RPMI8226 (cell line): ENCODE data around the gene ANGEL2.
"Not testable (repeated sequence)": the region's sequence is repeated elsewhere in the genome, so short reads cannot be mapped to it uniquely, and the experiment has no call there.

Experiments used
- DNase-seq: peaks from one replicate; pipeline ENCODE4 v3.0.0-alpha.2; 2015

The ANGEL2 gene

DNA sequence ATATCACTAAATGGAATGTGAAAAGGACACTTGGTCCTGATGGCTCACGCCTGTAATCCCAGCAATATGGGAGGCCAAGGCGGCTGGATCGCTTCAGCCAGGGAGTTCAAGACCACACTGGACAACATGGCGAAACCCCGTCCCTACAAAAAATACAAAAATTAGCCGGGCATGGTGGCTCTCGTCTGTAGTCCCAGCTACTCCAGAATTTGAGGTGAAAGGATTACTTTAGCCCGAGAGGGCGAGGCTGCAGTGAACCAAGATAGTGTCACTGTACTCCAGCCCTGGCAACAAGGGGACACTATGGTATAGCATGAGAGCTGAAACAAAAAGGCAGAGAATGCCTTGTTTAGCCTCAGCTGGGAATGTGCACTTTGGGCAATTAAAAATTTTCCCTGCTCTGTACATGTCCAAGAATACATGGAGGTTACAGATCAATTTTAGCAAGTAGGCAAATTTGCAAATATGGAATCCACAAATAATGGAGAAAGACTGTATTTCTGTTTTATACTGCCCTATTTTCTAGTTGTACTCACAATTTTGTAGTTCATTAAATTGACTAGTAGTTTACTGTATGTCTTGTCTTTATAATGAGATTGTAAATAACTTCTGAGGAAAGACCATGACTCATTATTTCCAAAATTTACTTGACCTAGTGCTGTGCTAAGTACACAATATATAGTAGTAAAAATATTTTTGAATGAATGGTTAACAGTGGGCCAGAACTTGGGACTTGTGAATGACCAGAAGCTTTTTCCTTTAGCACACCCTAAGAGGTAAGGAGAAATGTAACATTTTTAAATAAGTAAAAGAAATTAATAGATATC is 2.0 kb upstream of the ANGEL2 start:
- no peak for DNase-seq

DNA sequence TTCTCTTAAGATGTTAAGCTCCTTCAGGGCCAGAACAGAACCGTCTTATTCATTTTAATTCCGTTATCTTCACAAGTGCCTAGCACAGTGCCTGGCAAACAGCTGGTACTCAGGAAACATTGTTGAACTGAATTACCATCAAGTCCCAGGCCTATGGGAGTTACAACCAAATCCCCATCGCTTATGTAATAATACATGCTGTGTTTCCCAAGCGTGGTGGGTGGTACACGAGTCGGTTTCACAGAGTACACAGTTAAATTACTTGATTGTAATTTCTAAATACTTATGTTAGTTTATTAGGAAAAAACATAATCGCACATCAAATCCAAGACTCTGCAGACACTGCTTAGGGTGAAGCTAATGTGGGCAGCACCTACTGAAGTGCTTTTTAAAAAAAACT is 1.0 kb downstream of the ANGEL2 start:
- DNase-seq: no peak

DNA sequence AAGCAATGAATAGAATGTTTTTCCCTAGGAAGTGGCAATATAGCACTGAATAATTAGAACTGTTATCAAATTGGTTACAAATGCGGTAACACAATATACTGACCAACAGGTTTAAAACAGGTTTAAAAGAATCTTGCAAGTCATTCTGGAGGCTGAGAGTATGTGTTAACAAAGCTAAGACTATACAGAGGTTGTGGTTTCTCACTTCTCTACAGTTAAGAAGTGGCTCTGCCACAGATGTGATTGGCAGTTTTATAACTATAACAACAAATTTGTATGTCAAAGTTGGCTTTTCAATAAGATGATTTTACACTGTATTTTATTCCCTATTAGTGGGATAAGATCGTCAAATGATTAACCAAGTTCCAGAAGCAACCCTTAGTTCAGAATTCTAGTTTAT is 7.1 kb downstream of the ANGEL2 start:
- no peak for DNase-seq

DNA sequence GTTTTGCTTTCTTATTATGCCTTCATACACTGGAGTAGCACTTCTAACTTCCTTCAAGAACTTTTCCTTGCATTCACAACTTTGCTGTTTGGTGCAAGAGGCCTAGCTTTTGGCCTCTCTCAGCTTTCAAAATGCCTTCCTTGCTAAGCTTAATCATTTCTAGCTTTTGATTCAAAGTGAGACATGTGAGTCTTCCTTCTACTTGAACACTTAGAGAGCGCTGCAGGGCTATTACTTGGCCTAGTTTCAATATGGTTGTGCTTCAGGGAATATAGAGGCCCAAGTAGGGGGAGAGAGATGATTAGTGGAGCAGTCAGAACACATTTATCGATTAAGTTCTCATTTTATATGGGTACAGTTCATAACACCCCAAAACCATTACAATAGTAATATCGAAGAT is 12.4 kb downstream of the ANGEL2 start:
- DNase-seq: no peak

DNA sequence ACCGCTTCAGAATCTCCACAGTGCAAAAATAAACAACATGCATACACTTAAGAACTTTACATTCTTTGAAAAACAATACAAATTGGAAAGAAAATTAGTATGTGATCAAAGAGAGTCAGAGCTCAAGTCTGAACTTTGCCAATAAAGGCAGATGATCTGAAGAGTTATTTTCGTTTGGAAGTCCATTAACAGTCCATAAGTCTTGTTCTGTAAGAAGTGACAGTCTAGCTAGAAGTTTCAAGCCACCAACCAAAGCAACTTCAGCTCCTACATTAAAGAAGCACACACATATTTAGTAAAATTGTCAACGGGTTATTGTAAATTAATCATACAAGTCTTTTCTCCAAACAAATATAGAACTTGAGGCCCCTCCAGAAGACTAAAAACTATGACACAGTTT is 20.7 kb downstream of the ANGEL2 start:
- no peak for DNase-seq

DNA sequence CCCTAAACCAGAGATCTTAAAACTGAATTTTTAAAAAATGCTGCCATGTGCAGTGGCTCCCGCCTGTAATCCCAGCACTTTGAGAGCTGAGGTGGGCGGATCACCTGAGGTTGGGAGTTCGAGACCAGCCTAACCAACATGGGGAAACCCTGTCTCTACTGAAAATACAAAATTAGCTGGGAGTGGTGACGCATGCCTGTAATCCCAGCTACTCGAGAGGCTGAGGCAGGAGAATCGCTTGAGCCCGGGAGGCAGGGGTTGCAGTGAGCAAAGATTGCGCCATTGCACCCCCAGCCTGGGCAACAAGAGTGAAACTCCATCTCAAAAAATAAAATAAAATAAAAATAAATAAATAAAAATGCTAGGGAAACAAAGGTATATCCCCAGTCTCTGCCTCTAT is 21.7 kb downstream of the ANGEL2 start:
- DNase-seq: not testable (repeated sequence)

DNA sequence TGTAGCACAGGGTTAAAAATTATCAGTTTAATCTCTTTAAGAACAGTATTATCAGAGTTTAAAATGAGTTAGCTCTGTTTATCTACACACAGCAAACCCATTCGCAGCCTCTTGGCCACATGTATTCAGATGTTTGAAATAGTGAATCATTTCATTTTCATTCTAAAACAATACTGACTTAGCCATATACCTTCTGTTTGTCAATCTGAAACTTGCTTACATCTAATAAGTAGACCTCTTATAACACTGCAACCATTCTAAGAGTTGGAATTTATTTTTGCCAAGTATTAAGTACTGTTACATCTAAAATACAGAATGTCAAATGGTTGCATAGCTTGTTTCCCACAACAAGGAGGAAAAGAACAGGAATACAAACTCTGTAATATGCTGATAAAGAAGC is 25.4 kb downstream of the ANGEL2 start:
- no peak for DNase-seq

DNA sequence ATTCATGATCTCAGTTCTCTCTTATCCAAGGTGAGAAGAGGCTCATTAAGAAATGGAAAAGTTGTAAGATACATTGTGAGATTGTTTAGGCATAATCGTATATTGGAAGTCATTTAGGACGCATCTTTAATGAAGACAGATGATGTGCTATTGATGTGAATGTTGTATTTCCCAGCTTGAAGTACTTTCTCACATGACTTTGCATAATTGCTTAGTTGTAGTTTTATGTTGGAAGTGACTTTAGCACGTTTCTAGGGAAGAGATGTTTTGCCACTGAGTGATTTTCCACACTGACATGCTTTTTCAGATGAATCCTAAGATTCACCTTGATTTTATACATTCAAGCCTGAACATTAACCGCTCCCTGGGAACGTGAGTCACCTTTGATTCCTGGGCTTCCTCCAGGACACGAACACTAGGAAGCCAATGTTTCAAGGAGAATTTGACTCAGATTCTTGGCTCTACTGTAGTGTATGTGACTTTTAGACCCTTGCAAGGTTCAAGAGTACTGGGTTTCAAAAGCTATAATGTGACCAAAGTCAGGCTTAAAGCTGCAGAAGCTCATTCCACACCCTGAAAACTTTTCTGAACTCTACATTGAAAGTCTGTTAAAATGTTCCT is 27.9 kb downstream of the ANGEL2 start:
- DNase-seq: no peak

DNA sequence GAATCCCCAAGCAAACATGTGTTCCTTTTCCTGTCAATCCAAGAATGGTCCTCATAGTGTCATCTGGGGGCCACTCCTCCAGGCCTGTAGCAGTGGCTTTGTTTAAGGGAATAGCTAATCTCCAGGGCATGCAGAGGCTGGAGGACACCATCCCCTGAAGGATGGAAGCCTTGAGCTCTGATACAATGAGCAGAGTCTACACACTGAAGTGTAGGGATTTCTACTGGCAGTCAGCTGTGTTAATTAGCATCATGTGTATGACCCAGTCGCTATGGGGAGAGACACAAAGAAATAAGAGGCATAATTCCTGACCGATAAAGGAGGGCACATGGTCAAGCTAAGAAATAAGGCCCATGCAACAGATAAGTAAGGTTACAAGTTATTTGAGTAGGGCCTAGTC is 29.1 kb downstream of the ANGEL2 start:
- DNase-seq: no peak

DNA sequence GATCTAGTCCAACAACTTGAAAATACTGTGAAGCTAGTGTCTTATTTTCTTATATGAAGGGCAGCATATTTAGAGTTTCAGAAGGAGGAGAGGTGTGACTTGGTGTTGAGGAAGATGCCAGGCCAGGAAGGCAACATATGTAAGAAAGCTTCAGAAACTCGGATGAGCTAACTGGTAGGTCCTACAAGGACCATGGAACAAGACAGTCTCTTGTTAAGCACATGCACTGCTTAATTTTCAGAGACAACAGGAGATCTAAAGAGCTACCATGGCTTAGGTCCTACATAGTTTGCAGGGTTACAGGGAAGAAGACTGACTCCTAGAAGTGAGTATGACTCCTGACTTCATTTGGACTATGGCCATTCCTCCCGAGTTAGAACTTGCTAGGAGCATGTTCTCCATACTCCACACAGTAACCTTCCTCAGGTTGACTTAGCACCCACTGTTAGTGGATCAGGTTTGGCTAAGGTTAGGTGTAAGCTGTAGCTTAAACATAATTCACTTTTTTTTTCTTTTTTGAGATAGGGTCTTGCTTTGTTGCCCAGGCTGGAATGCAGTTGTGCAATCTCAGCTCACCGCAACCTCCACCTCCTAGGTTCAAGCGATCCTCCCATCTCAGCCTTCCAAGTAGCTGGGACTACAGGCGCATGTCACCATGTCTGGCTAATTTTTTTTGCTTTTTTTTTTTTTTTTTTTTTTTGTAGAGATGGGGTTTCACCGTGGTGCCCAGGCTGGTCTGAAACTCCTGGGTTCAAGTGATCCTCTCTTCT is 31.0 kb downstream of the ANGEL2 start:
- no peak for DNase-seq

DNA sequence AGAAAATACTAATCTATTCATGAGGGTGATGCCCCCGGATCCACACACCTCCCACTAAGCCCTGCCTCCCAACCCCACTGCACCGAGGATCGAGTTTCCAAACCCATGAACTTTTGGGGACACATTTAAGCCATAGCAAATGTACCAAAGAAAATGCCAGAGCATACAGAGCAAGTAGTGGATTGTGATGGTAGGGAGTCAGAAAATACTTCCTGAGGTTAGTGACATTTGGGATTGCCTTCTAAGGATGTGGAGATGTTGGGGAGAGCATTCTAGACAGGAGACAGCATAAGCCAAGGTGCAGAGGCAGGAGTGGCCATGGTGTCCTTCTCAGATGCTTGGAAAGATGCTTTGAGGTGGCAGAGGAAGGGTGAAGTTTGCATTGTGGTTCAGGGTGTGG is 32.2 kb downstream of the ANGEL2 start:
- no peak for DNase-seq

DNA sequence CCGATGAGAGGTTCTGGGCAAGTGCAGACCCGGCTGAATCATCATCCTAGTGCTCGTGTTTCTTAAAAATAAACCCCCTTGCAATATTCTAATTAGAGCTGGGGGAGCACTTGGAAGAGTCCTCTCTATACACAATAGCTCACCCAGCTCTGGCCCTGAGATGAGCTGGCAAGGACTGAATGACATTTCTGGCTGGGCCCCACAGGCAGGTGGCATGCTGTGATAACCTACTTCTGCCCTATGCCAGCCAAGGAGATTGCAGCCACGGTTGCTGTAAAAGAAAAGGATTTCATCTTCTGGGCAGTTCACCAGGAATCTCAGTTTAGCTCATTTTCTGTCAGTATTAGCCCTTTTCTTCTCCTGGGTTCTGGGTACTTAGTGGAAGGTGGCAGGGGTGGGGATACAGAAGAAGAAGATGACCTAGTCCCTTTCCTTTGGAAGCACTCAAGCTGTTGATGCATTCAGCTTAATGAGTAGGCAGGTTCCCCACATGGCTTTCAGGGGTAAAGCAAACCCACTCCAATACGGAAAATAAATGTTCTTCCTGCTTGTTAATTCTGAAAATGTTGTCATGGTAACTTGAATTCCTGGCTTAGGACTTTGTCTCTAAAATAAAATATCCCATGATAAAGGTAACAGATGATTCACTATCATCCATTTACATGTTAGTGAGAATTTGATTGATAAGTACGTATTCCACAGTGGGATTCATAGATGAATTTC is 33.1 kb downstream of the ANGEL2 start:
- DNase-seq: no peak

DNA sequence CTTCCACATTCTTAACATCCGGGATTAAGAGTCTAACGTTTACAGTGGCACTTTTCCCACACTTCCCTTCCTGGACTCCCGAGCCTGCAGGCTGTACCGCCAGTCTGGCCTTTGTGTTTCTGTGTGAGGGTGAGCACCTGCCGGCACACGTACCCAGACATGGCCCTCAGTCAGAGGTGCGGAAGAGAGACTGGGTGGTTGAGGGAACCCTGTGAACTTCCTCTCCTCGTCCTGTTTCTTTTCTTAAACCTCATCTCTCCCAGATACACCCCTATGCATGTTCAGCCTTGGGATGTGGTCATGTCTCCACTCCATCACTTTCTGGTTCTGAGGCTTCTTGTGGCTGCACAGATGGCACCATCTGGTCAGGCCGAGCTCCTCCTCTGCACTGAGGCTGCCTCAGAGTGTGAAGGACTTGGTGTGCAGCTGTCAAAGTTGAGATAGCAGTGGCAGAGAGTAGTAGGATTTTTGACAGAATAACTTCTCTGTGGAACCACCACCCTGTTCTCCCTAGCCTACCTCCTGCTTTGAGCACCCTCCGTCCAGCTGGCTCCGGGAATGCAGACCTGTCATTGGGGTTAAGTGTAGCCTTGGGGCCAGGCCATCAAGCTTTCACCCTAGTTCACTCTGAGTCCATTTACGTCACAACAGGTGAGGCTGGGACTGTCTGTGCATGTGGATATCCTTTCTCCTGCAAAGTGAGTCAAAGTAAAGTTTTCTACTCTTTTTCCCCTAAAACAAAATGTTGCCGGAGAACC is 33.9 kb downstream of the ANGEL2 start:
- no peak for DNase-seq

DNA sequence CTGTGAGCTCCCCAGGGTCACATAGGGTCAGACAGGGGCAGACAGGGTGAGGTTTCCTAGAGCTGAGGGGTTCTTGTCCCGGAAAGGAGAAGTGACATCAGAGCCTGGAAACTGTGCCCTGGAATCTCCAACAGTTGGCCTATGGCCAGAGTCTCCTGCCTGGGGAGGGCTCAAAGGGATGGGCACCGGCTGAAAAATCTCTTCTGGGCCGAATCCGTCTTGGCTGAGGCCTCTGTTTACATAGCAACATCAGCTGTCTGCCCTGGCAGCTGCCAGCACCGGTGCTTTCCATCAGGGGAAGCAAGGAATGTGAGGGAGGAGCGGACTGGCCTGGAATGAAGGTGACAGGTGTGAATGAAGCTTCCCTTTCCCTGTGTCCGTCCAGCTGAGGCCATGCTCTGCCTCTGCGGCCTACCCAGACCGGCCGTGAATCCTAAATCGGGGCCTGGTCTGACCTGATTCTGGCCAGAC is 34.6 kb downstream of the ANGEL2 start:
- no peak for DNase-seq

DNA sequence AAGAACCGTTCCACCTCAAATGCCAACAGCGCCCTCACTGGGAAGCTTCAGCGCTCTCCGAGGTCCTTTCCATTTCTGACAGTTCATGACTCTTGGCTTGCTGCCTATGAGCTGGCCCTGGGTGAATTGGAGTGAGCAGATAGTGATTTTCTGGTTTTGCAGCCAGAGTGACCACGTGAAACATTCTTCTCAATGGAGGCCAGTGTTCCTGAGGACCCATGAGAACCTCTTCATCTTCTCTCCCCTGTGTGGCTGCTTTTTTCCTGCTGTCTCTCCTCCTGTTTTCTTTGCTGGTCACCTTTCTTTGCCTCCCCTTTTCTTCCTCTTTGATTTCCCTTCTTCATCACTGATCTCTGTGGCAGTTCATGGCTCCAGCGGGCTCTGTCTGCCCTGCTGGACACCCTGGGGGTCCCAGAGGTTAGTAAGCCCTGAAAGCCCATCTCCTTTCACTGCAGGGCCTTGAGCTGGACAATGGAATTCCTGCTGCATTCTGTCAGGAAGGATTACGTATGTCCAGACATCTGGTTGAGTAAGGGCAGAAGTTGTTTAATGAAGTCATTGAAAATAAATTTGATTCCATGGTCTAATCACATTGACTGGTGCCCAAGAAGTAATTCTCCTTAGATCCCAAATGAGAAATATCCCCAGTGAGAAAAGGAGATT is 35.4 kb downstream of the ANGEL2 start:
- no peak for DNase-seq

DNA sequence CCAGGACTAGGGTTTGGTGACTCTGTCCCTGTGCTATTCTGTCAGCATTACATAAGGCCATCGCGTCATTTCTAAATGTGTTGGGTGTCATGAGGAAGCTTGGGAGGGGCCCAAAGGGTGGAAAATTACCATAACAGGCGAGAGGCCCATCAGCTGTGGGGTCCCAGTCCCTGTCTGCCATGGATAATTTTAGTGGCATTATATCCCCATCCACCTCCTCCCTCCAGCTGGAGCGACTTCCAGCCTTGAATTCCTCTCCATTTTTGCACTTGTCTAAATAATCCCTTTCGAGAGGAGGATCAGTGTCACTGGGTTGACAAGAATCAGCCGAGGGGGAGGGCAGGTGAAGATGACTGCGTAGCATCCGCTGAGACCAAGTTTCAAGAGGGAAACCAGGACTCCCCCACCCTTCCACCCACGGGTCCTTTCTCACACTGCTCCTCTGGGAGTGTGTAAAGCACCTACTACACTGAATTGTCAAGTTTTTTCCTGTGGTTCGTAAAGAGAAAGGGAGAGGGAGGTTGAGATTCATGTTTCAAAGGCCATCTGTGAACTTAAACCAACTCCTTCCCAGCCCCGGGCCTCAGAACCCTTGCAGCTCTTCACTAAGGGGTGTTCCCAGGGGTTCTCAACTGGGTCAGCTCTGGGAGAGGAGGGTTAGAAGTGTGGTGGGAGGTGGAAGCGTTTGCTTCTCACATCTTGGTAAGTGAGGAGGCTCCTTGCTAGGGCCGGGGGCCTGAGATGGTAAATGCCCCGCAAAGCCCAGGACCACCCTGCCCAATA is 36.1 kb downstream of the ANGEL2 start:
- no peak for DNase-seq

DNA sequence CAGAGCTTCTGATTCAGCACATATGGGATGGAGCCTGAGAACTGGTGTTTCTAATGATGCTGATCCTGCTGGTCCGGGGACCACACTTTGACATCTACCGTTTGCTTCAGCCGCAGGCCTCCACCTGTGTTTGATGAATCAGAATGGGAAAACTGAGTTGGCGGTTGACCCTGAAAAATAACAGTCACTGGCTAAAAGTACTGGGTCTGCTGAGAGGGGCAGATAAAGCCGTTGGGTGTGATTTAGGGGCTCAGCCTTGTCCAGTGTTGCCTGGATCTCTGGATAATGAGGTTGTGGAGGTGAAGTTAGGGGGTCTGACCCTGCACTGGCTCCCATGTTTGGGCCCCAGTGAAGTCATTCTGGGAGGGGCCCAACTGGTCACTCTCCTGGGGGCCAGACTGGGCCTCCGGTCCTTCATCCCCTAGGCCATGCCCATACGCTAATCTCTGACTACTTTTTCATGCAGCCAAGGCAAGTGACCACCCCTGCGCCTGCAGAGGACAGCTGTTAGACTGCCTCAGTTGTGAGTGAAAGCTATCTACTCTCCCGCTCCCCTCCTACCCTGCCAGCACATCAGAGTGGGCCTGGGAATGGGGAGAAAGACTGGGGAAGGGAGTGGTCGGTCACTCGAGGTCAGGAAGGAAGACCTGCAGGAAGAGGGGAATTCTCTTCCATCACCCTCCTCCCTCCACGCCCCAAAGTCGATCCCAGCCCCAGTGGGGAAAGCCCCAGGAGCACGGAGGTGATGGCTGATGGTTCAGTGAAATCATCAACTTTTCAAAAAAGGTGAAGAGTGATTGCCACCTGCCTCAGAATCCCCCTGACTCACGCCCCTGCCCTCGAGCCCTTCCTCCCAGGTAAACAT is 37.7 kb downstream of the ANGEL2 start:
- no peak for DNase-seq

DNA sequence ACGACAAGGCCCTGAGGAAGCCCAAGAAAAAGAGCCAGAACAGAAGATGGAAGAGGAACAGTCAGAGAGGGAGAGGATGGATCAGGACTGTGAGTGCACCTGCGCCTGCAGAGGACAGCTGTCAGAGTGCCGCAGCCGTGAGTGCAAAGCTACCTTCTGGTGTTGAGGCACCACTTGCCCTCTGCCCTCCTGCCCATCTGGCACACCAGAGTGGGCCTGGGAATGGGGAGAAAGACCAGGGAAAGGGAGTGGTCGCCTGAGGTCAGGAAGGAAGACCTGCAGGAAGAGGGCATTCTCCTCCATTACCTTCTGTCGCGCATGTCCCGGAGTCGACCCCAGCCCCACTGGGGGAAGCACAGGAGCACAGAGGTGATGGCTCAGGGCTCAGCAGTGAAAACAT is 39.1 kb downstream of the ANGEL2 start:
- DNase-seq: no peak

DNA sequence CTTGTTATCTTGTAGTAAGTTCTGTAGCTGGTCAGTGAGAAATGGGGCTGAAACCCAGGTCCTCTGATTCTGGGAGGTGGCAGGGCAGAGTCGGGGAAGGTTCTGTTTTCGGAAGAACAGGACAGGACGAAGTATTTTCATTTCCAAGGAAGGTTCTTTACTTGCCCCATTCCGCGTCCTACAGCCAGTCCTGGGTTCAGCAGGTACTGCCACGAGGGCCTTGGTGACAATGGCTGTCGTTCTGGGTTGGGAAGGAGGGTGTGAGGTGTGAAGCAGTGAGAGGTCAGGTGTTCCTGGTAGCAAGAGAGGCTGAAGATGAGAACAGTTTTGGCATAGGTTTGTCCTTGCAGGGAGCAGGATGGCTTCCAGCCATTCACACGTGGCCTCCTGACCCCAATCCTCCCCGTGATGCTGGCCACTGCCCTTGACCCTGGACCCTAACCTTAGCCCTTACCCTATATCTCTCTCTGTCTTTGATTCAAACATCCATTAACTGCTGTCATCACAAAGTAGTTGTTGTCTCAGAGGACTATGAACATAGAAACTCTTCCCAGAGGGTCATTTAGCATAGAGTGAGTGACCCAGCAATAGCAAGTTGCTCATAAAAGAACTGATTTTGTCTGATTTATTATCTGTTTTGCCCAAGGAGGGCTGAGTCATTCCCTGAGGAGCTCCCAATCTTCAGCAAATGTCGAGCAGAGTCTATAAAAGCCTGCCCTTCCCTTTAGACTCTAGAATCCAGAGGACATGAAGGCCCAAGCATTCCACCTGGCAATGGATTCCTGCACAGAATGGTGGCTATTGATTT is 40.4 kb downstream of the ANGEL2 start:
- no peak for DNase-seq
